Fibroblast of skin of scalp (primary cell): ENCODE data around the gene PAEP.

Source experiments
- DNase-seq: peaks from one replicate; pipeline ENCODE4 v3.0.0-alpha.2; 2013

The PAEP gene

GRCh38 chr9:135551031-135551430 lies 10.5 kb upstream of the PAEP start:
- no peak for DNase-seq

GRCh38 chr9:135551456-135551855 lies 10.1 kb upstream of the PAEP start:
- no peak for DNase-seq

- no peak for DNase-seq
Observed at GRCh38 chr9:135552021-135552697, 9.4 kb upstream of the PAEP start.

DNA sequence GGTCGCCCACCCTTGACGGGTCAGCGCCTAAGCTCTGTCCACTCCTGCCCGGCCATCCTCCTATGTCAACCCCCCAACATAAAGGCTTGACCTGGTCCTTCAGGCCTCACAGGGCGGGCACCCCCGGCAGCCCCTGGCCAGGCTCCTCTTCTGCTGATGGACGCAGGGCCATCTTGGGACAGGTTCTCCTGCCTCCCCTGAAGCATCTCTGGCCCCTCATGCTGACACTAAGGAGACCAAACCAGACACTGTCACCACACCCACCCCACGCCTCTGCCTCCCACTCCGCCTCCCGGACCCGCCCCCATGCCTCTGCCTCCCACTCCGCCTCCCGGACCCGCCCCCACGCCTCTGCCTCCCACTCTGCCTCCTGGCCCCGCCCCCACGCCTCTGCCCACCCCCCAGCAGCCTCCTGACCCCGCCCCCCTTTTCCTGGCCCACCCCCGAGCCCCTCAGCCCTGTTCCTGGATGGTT lies 8.8 kb upstream of the PAEP start:
- no peak for DNase-seq

GRCh38 chr9:135554718-135555117 lies 6.8 kb upstream of the PAEP start:
- no peak for DNase-seq

- DNase-seq: no peak
Observed at GRCh38 chr9:135555203-135555602, 6.4 kb upstream of the PAEP start.

DNA sequence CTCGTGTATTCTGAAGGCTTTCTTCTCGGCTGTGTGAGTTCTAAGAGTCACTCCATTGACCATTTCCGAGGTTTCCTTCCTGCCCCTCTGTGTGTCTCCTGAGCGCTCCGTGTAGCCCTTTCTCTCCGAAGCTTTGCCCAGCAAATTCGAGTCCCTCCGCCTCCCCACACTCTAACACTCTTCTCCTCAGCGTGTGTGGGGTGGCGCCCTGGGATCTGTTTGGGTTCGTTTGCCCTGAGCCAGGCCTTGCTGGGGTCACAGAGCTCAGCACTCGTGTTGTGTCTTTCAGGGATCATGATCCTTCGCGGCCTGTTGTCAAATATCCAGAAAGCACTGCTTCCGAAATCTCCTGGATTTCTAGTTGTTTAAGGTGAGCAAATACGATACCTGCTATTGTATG lies 5.6 kb upstream of the PAEP start:
- no peak for DNase-seq

DNA sequence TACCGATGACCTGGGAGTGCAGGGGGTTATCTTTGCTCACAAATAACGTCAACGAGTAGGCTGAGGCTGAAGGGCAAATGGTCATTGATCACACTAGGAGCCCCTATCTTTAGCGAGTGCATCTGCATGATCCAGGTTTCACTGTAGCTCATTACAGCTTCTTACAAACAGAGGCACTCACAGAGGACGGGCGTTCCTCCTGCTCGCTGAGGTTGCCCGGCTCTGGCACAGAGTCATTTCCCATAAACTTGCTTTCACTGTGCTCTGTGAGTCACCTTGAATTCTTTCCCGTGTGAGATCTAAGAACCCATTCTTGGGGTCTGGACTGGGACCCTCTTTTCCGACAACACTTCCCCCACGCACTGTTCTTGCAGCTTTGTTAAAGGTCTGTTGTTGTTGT lies 1.9 kb upstream of the PAEP start:
- DNase-seq: no peak

GRCh38 chr9:135562235-135562745 lies 734 bp downstream of the PAEP start:
- DNase-seq: no peak

- DNase-seq: no peak
Observed at GRCh38 chr9:135563039-135563476, 1.5 kb downstream of the PAEP start.

DNA sequence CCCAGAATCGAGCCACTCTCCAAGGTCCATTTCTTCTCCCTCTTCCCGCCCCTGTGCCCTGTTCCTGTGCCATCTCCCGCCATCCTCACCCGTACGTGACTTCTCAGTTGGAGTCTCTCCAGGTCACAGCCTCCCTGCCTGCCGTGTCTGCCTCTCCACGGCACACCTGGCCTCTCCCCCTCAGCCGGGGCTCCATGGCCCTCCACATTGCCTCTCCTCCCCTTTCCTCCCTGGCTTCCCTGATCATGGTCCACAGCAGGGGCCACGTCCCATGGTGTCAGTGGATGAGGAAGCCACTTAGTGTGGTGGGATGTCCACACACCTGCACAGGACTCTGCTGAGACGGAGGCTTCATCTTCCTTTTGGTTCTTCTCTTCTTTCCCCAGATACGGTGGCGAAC lies 2.3 kb downstream of the PAEP start:
- no peak for DNase-seq

DNA sequence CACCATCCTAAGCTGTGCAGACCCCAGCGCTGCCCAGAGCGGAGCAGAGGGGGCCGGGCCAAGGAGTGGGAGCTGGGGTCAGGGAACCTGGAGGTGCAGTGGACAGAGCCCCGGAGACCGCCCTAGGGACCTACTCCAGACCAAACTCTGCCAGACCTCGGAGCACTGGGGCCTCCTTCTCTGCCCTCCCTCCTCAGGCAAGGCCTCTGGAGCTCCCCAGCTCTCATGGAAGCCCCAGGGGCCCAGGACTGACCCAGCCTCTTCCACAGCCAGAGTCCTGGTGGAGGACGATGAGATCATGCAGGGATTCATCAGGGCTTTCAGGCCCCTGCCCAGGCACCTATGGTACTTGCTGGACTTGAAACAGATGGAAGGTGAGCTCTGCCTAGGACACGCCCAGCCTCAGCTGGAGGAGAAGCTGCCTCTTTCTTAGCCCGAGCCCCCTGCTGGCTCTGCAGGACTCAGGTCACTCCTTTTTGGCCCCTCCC lies 3.6 kb downstream of the PAEP start:
- no peak for DNase-seq

DNA sequence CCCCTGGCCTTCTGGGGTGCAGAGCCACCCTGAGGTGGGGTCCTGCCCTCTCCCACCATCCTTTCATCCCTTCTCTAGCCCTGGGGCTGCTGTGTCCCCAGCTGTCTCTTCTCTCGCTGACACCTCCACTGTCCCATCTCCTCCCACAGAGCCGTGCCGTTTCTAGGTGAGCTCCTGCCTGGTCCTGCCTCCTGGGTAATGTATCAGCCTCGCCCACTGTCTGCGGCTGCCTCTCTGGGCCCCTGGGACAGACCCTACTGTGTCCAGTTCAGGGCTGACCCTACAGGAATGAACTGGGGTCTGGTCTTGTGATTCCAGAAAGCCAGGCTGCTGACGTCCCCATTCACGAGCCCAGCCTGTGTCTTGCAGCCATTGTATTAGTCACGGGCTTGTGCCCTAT lies 4.1 kb downstream of the PAEP start:
- DNase-seq: no peak

DNA sequence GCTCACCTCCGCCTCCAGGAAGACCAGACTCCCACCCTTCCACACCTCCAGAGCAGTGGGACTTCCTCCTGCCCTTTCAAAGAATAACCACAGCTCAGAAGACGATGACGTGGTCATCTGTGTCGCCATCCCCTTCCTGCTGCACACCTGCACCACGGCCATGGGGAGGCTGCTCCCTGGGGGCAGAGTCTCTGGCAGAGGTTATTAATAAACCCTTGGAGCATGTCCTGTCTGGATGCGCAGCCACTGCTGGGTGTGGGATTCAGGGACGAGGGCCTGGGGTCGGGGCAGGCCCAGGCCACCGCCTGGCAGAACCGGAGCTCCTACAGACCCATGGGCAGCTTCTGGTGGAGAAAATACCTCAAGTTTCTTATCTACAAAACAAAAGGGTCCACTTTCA lies 5.0 kb downstream of the PAEP start:
- DNase-seq: no peak

- DNase-seq: no peak
Observed at GRCh38 chr9:135567311-135567710, 5.8 kb downstream of the PAEP start.

GRCh38 chr9:135568026-135568425 lies 6.5 kb downstream of the PAEP start:
- DNase-seq: no peak

- DNase-seq: no peak
Observed at GRCh38 chr9:135570456-135570855, 8.9 kb downstream of the PAEP start.

DNA sequence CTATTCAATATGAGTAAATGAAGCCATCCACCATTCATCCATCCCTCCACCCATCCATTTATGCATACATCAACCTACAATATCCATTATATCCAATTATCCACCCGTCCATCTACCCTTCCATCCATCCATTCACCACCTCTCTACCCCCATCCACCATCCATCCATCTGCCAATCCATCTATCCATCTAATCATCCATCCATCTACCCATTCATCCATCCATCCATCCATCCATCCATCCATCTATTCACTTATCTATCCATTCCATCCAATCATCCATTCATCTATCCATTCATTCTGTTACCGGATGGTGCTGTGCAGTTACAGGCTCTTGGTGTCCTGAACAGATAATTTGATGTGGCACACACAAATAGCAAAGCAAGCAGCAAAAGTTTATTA lies 10.7 kb downstream of the PAEP start:
- DNase-seq: no peak

- no peak for DNase-seq
Observed at GRCh38 chr9:135573124-135573523, 11.6 kb downstream of the PAEP start.

DNA sequence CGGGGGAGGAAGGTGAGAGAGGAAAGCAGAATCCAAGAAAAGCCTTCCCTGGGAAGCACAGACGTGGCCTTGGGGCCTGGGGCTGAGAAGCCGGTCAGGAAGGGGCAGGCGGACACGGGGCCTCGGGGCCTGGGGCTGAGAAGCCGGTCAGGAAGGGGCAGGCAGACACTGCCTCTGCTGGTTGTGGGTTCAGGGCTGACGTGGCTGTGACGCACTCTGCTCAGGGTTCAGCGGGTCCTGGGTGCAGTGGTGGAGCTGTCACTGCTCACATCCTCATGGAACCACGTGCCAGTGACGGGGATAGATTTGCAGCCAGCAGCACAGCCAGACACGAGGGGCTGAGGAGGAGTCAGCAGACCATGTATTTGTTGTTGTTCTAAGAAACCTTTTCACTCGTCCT lies 12.8 kb downstream of the PAEP start:
- DNase-seq: no peak

DNA sequence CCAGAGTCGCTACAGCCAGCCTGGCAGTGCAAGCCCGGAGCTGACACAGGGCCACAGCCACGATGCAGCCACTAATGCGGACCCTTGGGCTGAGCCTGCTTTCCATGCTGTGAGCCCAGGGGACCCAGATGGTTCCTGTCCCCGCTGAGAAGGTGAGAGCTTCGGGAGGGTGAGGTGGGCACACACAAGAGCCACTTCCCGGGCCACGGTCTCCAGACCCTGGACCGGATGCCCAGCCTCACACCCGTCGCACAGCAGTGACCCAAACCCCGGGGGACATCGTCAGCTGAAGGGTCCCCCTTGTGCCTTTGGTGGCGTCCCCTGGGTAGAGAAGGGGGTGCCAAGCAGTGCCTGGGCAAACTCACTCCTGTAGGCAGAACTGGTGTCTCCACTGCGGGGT lies 13.4 kb downstream of the PAEP start:
- no peak for DNase-seq

DNA sequence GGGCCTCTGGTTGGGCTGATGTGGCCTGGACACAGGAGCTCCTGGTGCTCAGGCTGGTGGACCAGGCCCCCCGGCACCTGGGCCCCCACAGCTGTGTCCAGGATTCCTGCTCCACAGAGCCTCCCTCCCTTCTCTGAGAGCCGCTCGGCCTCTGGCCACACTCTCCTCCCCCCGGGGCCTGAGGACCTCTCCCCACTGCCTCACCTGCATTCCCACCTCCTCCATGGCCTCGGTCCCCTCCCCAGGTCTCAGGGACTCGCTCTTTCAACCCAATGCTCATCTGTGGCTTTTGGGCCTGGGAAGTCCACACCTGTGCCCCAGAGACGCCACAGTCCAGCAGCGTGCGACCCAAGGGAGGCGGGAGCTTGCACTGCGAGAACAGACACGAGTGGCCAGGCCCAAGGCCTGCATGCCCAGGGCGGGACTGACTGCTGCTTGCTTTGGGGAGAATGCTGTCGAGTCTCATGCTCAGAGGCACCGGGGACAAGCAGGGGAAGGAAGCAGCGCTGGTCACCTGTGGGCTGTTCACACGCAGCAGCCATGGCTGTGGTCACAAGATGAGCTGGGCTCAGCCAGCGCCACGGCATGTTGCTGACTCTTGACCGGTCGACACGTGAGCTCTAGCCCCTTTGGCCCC lies 14.6 kb downstream of the PAEP start:
- no peak for DNase-seq

DNA sequence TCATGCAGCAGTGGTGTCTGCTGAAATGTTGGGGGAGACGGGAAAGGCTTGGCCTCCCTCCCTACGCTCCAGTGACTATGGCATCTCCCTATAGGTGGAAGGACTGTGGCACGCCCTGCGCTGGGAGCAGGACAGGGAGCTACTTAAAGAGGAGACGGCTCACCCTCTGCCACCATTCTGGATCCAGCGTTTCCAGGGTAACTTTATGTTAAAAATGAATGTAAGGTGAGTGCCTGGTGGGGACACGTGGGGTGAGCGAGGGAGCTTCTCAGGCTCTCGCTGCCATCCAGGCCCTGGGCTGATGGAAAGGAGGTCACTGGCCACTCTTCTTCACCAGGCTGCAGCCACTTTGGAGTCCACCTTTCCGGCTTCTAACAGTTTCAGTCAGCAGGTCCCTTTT lies 15.7 kb downstream of the PAEP start:
- no peak for DNase-seq

- DNase-seq: no peak
Observed at GRCh38 chr9:135579356-135579755, 17.8 kb downstream of the PAEP start.
